ENCODE data around the gene LNX1.

LNX1 gene

DNA sequence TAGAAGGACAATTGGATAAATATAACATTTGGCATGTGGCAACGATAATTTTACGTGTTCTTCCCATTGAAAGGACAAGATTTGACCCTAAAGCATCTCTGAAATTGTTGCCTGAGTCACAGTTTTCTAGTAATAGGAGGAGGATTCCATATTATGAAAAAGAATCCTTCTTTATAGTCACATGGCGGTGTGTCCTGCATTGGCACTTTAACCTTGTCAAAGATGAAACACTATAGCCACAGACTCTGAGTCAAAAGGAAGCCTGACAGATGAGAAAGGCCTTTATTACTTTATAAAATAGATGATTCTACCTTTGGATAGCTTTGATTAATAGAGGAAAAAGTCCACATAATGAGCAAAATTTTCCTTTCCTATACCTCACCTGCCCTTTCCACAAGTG is 11.5 kb downstream of the LNX1 start:
- Histone ChIP-seq H3K27me3 (ENCODE audit: control insufficient read depth, insufficient read depth, low read length) (no peaks in the 10 kb centered on the region), H3K36me3 (ENCODE audit: control insufficient read depth, insufficient read depth, low read length) (no peaks in the 10 kb centered on the region), H3K9ac (no peak overlapping the region), H3K4me1 (no peaks in the 10 kb centered on the region), H3K9me3 (ENCODE audit: control insufficient read depth, low read length) (no peaks in the 10 kb centered on the region), H3K4me3 (ENCODE audit: low read depth, low read length) (no peak overlapping the region), H3K4me2 (ENCODE audit: low read length) (no peak overlapping the region), H3K79me2 (peaks cover 3% of the 10 kb centered on the region), H3K27ac (no peak overlapping the region), H2AFZ (no peak overlapping the region)
- TF ChIP-seq, protein P1, sequence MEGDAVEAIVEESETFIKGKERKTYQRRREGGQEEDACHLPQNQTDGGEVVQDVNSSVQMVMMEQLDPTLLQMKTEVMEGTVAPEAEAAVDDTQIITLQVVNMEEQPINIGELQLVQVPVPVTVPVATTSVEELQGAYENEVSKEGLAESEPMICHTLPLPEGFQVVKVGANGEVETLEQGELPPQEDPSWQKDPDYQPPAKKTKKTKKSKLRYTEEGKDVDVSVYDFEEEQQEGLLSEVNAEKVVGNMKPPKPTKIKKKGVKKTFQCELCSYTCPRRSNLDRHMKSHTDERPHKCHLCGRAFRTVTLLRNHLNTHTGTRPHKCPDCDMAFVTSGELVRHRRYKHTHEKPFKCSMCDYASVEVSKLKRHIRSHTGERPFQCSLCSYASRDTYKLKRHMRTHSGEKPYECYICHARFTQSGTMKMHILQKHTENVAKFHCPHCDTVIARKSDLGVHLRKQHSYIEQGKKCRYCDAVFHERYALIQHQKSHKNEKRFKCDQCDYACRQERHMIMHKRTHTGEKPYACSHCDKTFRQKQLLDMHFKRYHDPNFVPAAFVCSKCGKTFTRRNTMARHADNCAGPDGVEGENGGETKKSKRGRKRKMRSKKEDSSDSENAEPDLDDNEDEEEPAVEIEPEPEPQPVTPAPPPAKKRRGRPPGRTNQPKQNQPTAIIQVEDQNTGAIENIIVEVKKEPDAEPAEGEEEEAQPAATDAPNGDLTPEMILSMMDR (IDR thresholded peaks at IDR 0.05), result no peak

DNA sequence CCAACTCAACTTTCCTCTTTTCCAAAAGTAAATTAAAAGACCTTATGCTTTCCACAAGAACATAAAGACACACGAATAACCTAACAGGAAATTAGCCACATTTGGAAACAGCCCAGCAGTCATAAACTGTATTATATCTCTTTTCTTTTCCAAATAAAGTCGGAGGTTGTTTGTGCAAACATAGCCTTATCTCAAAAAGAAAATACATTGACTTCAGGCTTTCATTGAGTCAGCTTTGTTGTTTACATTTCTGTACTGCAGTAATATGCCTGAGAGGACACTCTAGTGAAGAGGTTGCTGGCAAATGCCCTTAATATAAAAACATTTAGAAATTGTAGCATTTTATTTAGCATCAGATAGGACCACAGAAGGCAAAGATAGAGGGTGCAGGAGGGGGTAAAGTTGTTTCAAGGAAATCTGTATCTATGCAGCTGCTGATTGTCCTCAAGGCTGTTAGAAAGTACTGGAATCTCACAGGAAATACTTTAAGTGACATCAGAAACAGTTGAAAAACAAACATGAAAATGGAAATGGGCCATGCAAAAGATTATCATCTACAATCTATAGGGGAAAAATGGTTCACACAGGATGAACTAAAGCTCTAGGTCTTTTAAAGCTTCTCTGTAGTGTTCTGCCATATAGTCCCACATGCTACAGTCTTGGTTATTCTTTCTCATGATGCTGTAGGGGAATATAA is 14.5 kb downstream of the LNX1 start:
- H3K4me2 ChIP-seq (ENCODE audit: low read length), result no peak overlapping the region
- peaks cover 3% of the 10 kb centered on the region for H3K79me2 ChIP-seq
- H3K27ac ChIP-seq, result no peak overlapping the region
- TF ChIP-seq, protein P1 (IDR thresholded peaks at IDR 0.05), result no peak
- no peaks in the 10 kb centered on the region for H3K36me3 ChIP-seq (ENCODE audit: control insufficient read depth, insufficient read depth, low read length)
- no peak overlapping the region for H2AFZ ChIP-seq
- no peaks in the 10 kb centered on the region for H3K9me3 ChIP-seq (ENCODE audit: control insufficient read depth, low read length)
- H3K27me3 ChIP-seq (ENCODE audit: control insufficient read depth, insufficient read depth, low read length), result no peaks in the 10 kb centered on the region
- H3K4me1 ChIP-seq, result no peaks in the 10 kb centered on the region
- H3K4me3 ChIP-seq (ENCODE audit: low read depth, low read length), result no peak overlapping the region
- no peak overlapping the region for H3K9ac ChIP-seq

DNA sequence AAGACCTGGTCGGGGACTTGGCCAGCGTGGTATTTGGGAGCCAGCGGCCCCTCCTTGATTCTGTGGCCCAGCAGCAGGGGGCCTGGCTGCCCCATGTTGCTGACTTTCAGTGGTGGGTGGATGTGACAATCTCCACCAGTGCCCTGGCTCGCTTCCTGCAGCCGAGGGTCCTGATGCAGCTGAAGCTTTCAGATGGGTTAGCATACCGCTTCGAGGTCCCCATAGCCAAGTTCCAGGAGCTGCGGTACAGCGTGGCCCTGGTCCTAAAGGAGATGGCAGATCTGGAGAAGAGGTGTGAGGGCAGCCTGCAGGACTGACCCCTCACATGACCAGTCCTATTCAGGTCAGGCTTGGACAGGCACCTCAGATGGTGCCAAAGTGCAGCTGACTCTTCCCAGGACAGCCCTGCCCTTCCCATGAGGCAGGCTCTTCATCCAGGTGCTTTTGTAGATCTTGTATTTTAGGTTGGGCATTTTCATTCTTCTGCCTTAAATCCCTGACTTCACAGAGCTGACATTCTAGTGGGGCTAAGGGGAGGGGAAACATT is 15.1 kb downstream of the LNX1 start:
- TF ChIP-seq, protein P1 (IDR thresholded peaks at IDR 0.05), result no peak
- no peaks in the 10 kb centered on the region for H3K9me3 ChIP-seq (ENCODE audit: control insufficient read depth, low read length)
- H3K27ac ChIP-seq, result no peak overlapping the region
- H3K27me3 ChIP-seq (ENCODE audit: control insufficient read depth, insufficient read depth, low read length), result no peaks in the 10 kb centered on the region
- H3K4me3 ChIP-seq (ENCODE audit: low read depth, low read length), result no peak overlapping the region
- no peaks in the 10 kb centered on the region for H3K36me3 ChIP-seq (ENCODE audit: control insufficient read depth, insufficient read depth, low read length)
- no peaks in the 10 kb centered on the region for H3K4me1 ChIP-seq
- no peak overlapping the region for H3K4me2 ChIP-seq (ENCODE audit: low read length)
- no peak overlapping the region for H3K9ac ChIP-seq
- H3K79me2 ChIP-seq, result peaks cover 3% of the 10 kb centered on the region
- H2AFZ ChIP-seq, result no peak overlapping the region

DNA sequence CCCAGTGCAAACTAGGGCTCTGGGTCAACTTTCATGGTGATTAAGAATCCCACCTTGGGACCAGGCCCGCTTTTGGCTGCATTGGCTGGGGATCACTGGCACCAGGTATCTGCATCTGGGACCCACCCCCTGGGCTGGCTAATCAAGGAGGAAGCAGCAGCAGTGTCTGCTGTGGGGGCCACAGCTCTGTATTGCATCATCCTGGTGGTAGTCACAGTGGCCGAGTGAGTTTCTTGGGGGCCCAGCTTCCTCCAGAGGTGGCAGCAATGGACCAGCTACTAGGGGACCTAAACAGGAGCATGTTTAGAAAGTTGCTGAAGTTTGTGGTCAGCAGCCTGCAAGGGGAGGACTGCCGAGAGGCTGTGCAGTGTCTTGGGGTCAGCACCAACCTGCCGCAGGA is 15.7 kb downstream of the LNX1 start:
- Histone ChIP-seq H3K79me2 (peaks cover 3% of the 10 kb centered on the region), H3K36me3 (ENCODE audit: control insufficient read depth, insufficient read depth, low read length) (no peaks in the 10 kb centered on the region), H3K4me3 (ENCODE audit: low read depth, low read length) (no peak overlapping the region), H3K27me3 (ENCODE audit: control insufficient read depth, insufficient read depth, low read length) (no peaks in the 10 kb centered on the region), H3K9me3 (ENCODE audit: control insufficient read depth, low read length) (no peaks in the 10 kb centered on the region), H3K4me1 (no peaks in the 10 kb centered on the region), H3K27ac (no peak overlapping the region), H2AFZ (no peak overlapping the region), H3K9ac (no peak overlapping the region), H3K4me2 (ENCODE audit: low read length) (no peak overlapping the region)
- TF ChIP-seq, protein P1 (IDR thresholded peaks at IDR 0.05), result no peak

DNA sequence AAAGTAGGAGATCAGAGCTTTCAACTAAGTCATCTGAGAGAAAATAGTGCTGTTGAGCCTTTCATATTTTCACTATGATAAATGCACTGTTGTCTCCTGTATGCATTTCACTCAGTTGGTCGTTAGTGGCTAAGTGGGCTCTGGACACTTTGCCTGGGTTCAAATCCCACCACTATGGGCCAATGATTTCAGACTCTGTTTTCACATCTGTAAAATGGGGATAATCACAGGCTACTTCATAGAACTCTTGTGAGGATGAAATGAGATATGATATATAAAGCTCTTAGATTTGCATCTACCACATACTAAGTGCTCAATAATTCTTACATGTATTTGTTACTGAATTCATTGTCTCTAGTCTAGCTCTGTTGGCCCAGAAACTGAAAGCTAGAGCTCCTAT is 16.8 kb downstream of the LNX1 start:
- no peaks in the 10 kb centered on the region for H3K9me3 ChIP-seq (ENCODE audit: control insufficient read depth, low read length)
- H3K4me3 ChIP-seq (ENCODE audit: low read depth, low read length), result no peak overlapping the region
- no peak overlapping the region for H3K27ac ChIP-seq
- H3K36me3 ChIP-seq (ENCODE audit: control insufficient read depth, insufficient read depth, low read length), result no peaks in the 10 kb centered on the region
- TF ChIP-seq, protein P1 (IDR thresholded peaks at IDR 0.05), result no peak
- H3K27me3 ChIP-seq (ENCODE audit: control insufficient read depth, insufficient read depth, low read length), result no peaks in the 10 kb centered on the region
- no peak overlapping the region for H2AFZ ChIP-seq
- peaks cover 3% of the 10 kb centered on the region for H3K79me2 ChIP-seq
- H3K9ac ChIP-seq, result no peak overlapping the region
- no peaks in the 10 kb centered on the region for H3K4me1 ChIP-seq
- no peak overlapping the region for H3K4me2 ChIP-seq (ENCODE audit: low read length)

All from parathyroid adenoma (tissue), 2 donors.